K562 (cell line): ENCODE measurements around the gene GATAD2B. TPM values are rescaled to one million over a fixed set of nuclear protein-coding genes. Genes with fewer than 3 reads are reported as not detected.

ENCODE experiments used
- EGR1 ChIP-seq: fragments of 450-650 bp; conservative IDR thresholded peaks from 2 replicates; pipeline ENCODE4 v1.6.1; 2017; ENCODE audit warnings: mild to moderate bottlenecking
- FOXK2 ChIP-seq, 2 experiments: fragments of 450-650 bp; IDR thresholded peaks in 1 of 2; conservative IDR thresholded peaks in 1 of 2; 2 replicates each; pipeline ENCODE4 v1.6.1; 2016; ENCODE audit warnings: low read depth in 2 of 2, mild to moderate bottlenecking in 1 of 2
- HMG20B ChIP-seq: fragments of 250-450 bp; sonication (Bioruptor Pico); IDR thresholded peaks from 2 replicates; pipeline ENCODE4 v1.5.0; 2021; ENCODE audit warnings: mild to moderate bottlenecking
- POLR2A ChIP-seq: fragments of 450-650 bp; conservative IDR thresholded peaks from 2 replicates; pipeline ENCODE4 v1.6.1; 2016
- POLR2AphosphoS5 ChIP-seq: IDR thresholded peaks from 2 replicates; pipeline ENCODE4 v1.6.1; 2011; ENCODE audit warnings: mild to moderate bottlenecking, low read depth, low read length, moderate library complexity; ENCODE audit not compliant: control insufficient read depth, insufficient read depth
- RFX1 ChIP-seq: fragments of 450-650 bp; IDR thresholded peaks from 2 replicates; pipeline ENCODE4 v1.6.1; 2016; ENCODE audit warnings: mild to moderate bottlenecking, moderate library complexity
- SLC30A9 ChIP-seq: fragments of 250-450 bp; sonication (Bioruptor Pico); IDR thresholded peaks from 2 replicates; pipeline ENCODE4 v1.8.0; 2022; ENCODE audit warnings: mild to moderate bottlenecking, moderate library complexity
- ZBTB2 ChIP-seq: fragments of 450-650 bp; IDR thresholded peaks from 2 replicates; pipeline ENCODE4 v1.6.1; 2016; ENCODE audit warnings: antibody characterized with exemption
- ZNF3 ChIP-seq: fragments of 250-450 bp; sonication (Bioruptor Pico); IDR thresholded peaks from 2 replicates; pipeline ENCODE4 v1.5.0; 2021; ENCODE audit warnings: mild to moderate bottlenecking, moderate library complexity
- polyA plus RNA-seq, 8 experiments: library from polyadenylated mRNA; depleted of rRNA in 4 of 8; stranded (reverse) in 5 of 8; unstranded in 3 of 8; fragments of >200 nt; fragmentation: Nextera tagmentation in 2 of 8; fragmentation: Illumina TruSeq in 1 of 8; extraction: Ambion mirVana in 2 of 8; extraction: Trizol in 1 of 8; gene quantifications; 2 replicates each; pipeline versions ENCODE4 v1.2.1 to v1.2.3, GENCODE V29; 2011 to 2014; ENCODE audit warnings: inconsistent platforms in 1 of 8, missing spikeins in 1 of 8
- total RNA-seq, 7 experiments: library from RNA; depleted of rRNA in 6 of 7; stranded (reverse); fragments of >200 nt in 6 of 7; fragmentation: Illumina TruSeq in 2 of 7; extraction: Trizol in 2 of 7; gene quantifications; 2 replicates each; pipeline versions ENCODE4 v1.2.1 to v1.2.3, GENCODE V29; 2011 to 2021; ENCODE audit warnings: low replicate concordance in 1 of 7
- TF ChIP-seq, protein P1 (sequence below): IDR thresholded peaks from 2 replicates; pipeline ENCODE4 v1.6.1; 2011; ENCODE audit warnings: borderline replicate concordance, low read depth, mild to moderate bottlenecking, moderate library complexity, low read length; ENCODE audit not compliant: insufficient read depth, poor library complexity, severe bottlenecking
- TF ChIP-seq, protein P2 (sequence below): sonication (generic); formaldehyde crosslinking; IDR thresholded peaks from 2 replicates; pipeline ENCODE4 v1.8.1; 2023; ENCODE audit warnings: mild to moderate bottlenecking, missing genetic modification reagents
- TF ChIP-seq, protein P3 (sequence below): fragments of 250-450 bp; sonication (Bioruptor Pico); IDR thresholded peaks from 2 replicates; pipeline ENCODE4 v1.4.0; 2020; ENCODE audit warnings: mild to moderate bottlenecking, moderate library complexity
- TF ChIP-seq, protein P4 (sequence below): fragments of 250-450 bp; sonication (Bioruptor Pico); IDR thresholded peaks from 2 replicates; pipeline ENCODE4 v1.5.0; 2020; ENCODE audit warnings: mild to moderate bottlenecking, borderline replicate concordance

GATAD2B gene
- total and polyA plus RNA-seq, 9 of the 15 experiments (the other 6 are each of a cell fraction or from before 2014, with no cell fraction given): 1.5 to 40.2 (median 4.9) TPM

DNA sequence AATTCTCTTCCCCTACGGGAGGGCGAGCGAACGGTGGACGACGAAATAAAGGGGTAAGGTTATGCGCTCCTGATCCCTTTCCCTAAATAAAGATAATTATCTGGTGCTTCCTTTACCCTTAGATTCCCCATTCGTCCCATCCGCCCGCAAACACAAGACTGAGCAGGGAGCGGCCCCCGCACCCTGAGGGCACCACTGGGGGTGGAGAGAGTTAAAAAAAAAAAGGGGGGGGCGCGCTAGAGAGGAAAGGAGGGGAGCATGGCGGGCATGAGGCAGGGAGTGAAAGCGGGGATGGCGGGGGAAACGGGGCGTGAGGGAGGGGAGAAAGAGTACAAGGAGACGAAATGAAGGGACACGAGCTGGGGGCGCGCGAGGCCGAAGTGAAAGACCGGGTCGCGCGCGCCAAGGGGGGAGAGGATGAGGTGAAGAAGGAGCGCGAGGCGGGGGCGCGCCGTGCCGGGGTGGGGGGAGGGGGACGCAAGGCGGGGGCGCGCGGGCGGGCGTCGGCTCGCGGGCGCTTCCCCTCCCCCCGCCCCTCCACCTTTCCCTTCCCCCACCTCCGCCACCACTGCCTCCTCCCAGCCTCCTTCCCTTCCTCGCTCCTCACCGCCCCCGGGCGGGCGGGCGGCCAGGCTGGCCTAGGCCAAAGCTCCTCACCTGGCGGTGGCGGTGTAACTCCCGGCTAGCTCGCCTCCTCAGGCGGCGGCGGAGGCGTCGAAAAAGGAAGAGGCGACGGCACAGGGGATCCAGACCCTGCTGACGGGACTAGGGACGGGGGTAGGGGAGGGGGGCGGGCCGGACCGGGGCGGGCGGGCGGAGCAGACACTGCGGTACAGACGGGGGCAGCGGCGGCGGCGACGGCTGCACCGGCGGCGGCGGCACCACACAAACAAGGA, 448 bp downstream of the GATAD2B start (continued):
- TF ChIP-seq, protein P1, sequence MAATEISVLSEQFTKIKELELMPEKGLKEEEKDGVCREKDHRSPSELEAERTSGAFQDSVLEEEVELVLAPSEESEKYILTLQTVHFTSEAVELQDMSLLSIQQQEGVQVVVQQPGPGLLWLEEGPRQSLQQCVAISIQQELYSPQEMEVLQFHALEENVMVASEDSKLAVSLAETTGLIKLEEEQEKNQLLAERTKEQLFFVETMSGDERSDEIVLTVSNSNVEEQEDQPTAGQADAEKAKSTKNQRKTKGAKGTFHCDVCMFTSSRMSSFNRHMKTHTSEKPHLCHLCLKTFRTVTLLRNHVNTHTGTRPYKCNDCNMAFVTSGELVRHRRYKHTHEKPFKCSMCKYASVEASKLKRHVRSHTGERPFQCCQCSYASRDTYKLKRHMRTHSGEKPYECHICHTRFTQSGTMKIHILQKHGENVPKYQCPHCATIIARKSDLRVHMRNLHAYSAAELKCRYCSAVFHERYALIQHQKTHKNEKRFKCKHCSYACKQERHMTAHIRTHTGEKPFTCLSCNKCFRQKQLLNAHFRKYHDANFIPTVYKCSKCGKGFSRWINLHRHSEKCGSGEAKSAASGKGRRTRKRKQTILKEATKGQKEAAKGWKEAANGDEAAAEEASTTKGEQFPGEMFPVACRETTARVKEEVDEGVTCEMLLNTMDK: peak; percentile 83
- TF ChIP-seq HMG20B (CRISPR knock-in tag): no peak
- peak; percentile 74 for TF ChIP-seq POLR2A
- TF ChIP-seq, protein P2, sequence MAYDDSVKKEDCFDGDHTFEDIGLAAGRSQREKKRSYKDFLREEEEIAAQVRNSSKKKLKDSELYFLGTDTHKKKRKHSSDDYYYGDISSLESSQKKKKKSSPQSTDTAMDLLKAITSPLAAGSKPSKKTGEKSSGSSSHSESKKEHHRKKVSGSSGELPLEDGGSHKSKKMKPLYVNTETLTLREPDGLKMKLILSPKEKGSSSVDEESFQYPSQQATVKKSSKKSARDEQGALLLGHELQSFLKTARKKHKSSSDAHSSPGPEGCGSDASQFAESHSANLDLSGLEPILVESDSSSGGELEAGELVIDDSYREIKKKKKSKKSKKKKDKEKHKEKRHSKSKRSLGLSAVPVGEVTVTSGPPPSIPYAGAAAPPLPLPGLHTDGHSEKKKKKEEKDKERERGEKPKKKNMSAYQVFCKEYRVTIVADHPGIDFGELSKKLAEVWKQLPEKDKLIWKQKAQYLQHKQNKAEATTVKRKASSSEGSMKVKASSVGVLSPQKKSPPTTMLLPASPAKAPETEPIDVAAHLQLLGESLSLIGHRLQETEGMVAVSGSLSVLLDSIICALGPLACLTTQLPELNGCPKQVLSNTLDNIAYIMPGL (CRISPR knock-in tag): 0 out of 2 replicates have a peak, but pooled peaks have one; percentile 32
- TF ChIP-seq, protein P3, sequence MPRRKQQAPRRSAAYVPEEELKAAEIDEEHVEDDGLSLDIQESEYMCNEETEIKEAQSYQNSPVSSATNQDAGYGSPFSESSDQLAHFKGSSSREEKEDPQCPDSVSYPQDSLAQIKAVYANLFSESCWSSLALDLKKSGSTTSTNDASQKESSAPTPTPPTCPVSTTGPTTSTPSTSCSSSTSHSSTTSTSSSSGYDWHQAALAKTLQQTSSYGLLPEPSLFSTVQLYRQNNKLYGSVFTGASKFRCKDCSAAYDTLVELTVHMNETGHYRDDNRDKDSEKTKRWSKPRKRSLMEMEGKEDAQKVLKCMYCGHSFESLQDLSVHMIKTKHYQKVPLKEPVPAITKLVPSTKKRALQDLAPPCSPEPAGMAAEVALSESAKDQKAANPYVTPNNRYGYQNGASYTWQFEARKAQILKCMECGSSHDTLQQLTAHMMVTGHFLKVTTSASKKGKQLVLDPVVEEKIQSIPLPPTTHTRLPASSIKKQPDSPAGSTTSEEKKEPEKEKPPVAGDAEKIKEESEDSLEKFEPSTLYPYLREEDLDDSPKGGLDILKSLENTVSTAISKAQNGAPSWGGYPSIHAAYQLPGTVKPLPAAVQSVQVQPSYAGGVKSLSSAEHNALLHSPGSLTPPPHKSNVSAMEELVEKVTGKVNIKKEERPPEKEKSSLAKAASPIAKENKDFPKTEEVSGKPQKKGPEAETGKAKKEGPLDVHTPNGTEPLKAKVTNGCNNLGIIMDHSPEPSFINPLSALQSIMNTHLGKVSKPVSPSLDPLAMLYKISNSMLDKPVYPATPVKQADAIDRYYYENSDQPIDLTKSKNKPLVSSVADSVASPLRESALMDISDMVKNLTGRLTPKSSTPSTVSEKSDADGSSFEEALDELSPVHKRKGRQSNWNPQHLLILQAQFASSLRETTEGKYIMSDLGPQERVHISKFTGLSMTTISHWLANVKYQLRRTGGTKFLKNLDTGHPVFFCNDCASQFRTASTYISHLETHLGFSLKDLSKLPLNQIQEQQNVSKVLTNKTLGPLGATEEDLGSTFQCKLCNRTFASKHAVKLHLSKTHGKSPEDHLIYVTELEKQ (CRISPR knock-in tag): no peak
- TF ChIP-seq ZNF3: no peak
- no peak for TF ChIP-seq ZBTB2
- TF ChIP-seq SLC30A9 (CRISPR knock-in tag): no peak
- TF ChIP-seq POLR2AphosphoS5: peak; percentile 55
- no peak for TF ChIP-seq FOXK2 (conservative IDR thresholded peaks at IDR 0.05 in 1 of 2, IDR thresholded peaks at IDR 0.05 in 1 of 2; ENCODE audit: low read depth in 2 of 2)
- TF ChIP-seq EGR1: peak; percentile 87
- TF ChIP-seq RFX1: no peak
- TF ChIP-seq, protein P4, sequence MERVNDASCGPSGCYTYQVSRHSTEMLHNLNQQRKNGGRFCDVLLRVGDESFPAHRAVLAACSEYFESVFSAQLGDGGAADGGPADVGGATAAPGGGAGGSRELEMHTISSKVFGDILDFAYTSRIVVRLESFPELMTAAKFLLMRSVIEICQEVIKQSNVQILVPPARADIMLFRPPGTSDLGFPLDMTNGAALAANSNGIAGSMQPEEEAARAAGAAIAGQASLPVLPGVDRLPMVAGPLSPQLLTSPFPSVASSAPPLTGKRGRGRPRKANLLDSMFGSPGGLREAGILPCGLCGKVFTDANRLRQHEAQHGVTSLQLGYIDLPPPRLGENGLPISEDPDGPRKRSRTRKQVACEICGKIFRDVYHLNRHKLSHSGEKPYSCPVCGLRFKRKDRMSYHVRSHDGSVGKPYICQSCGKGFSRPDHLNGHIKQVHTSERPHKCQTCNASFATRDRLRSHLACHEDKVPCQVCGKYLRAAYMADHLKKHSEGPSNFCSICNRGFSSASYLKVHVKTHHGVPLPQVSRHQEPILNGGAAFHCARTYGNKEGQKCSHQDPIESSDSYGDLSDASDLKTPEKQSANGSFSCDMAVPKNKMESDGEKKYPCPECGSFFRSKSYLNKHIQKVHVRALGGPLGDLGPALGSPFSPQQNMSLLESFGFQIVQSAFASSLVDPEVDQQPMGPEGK (CRISPR knock-in tag): no peak
